H1 (cell line): ENCODE measurements around the gene NHERF2. TPM values are rescaled to one million over a fixed set of nuclear protein-coding genes. Genes with fewer than 3 reads are reported as not detected.

Source experiments
- CTCF ChIA-PET: fragments of 300-600 bp; sonication (Branson Sonifier 250); formaldehyde crosslinking; loops from one replicate; lab custom pipeline; 2021; ENCODE audit not compliant: partially characterized antibody; lab: Charles Lee
- POLR2A ChIA-PET: fragments of 300-600 bp; sonication (Branson Sonifier 250); formaldehyde crosslinking; loops from one replicate; lab custom pipeline; 2021; ENCODE audit warnings: inconsistent platforms; ENCODE audit not compliant: partially characterized antibody; lab: Charles Lee
- DNase-seq, 2 experiments: peaks; one replicate each; pipeline versions ENCODE4 v3.0.0 to v3.0.0-alpha.2; 2010 to 2022; ENCODE audit warnings: low spot score in 2 of 2, low read depth in 1 of 2, mixed read lengths in 1 of 2
- FAIRE-seq: peaks from 2 replicates; lab custom pipeline; 2011; peaks lifted over from hg19 to GRCh38; lab: Jason Lieb, UNC
- H2AFZ ChIP-seq: 2 replicates; pipeline ENCODE4 v1.8.1; 2012; ENCODE audit warnings: low read length, inconsistent platforms
- H2AK5ac ChIP-seq: 2 replicates; pipeline ENCODE4 v1.6.1; 2013; ENCODE audit warnings: low read depth, low read length
- H2BK120ac ChIP-seq: replicated peaks from 2 replicates; pipeline ENCODE3; 2013; ENCODE audit warnings: low read depth, low read length, inconsistent platforms
- H2BK12ac ChIP-seq: 2 replicates; pipeline ENCODE4 v1.6.1; 2013; ENCODE audit warnings: low read depth, low read length
- H2BK15ac ChIP-seq: 2 replicates; pipeline ENCODE4 v1.6.1; 2013; ENCODE audit warnings: low read length
- H2BK20ac ChIP-seq: 2 replicates; pipeline ENCODE4 v1.6.1; 2013; ENCODE audit warnings: low read length
- H2BK5ac ChIP-seq: 2 replicates; pipeline ENCODE4 v1.6.1; 2013; ENCODE audit warnings: low read depth, low read length
- H3K14ac ChIP-seq: 2 replicates; pipeline ENCODE4 v1.6.1; 2013; ENCODE audit warnings: inconsistent platforms; ENCODE audit not compliant: insufficient read length
- H3K18ac ChIP-seq: 2 replicates; pipeline ENCODE4 v1.6.1; 2013; ENCODE audit warnings: low read length; ENCODE audit errors: extremely low read depth
- H3K23ac ChIP-seq: 2 replicates; pipeline ENCODE4 v1.6.1; 2013; ENCODE audit warnings: inconsistent platforms; ENCODE audit not compliant: insufficient read length
- H3K23me2 ChIP-seq: 2 replicates; pipeline ENCODE4 v1.6.1; 2013; ENCODE audit warnings: low read depth, low read length
- H3K27ac ChIP-seq: 2 replicates; pipeline ENCODE4 v1.6.1; 2011; ENCODE audit warnings: low read depth, low read length, inconsistent platforms
- H3K27me3 ChIP-seq, 4 experiments: replicated peaks in 1 of 4; 1 replicate in 1 of 4; 2 replicates in 3 of 4; pipeline versions ENCODE4 v1.6.1 to v1.8.1; 2011 to 2013; ENCODE audit warnings: low read length in 3 of 4, mild to moderate bottlenecking in 3 of 4, inconsistent platforms in 2 of 4, mixed read lengths in 2 of 4, moderate library complexity in 1 of 4; ENCODE audit not compliant: control insufficient read depth in 3 of 4, insufficient read depth in 3 of 4; ENCODE audit errors: extremely low read depth in 1 of 4
- H3K36me3 ChIP-seq, 4 experiments: 2 replicates each; pipeline versions ENCODE4 v1.6.1 to v1.8.1; 2011 to 2013; ENCODE audit warnings: mild to moderate bottlenecking in 4 of 4, low read length in 3 of 4, moderate library complexity in 2 of 4, control low read depth in 1 of 4, inconsistent platforms in 1 of 4; ENCODE audit not compliant: insufficient read depth in 4 of 4, control insufficient read depth in 2 of 4
- H3K4ac ChIP-seq: replicated peaks from 2 replicates; pipeline ENCODE3; 2013; ENCODE audit warnings: low read length, low read depth, mixed read lengths, inconsistent platforms; ENCODE audit not compliant: insufficient read length
- H3K4me1 ChIP-seq, 4 experiments: replicated peaks in 1 of 4; 1 replicate in 1 of 4; 2 replicates in 3 of 4; pipeline versions ENCODE4 v1.6.1 to v1.8.1; 2011 to 2013; ENCODE audit warnings: low read length in 3 of 4, inconsistent platforms in 2 of 4, mixed read lengths in 1 of 4; ENCODE audit not compliant: insufficient read depth in 4 of 4, control insufficient read depth in 3 of 4
- H3K4me2 ChIP-seq, 2 experiments: 2 replicates each; pipeline versions ENCODE4 v1.6.1 to v1.8.1; 2011 to 2013; ENCODE audit warnings: low read depth in 2 of 2, low read length in 2 of 2, control low read depth in 1 of 2, inconsistent platforms in 1 of 2, mild to moderate bottlenecking in 1 of 2; ENCODE audit not compliant: insufficient read depth in 1 of 2
- H3K4me3 ChIP-seq, 4 experiments: fragments of 200-600, 300-600 bp in 1 of 4; sonication (generic), shearing (Covaris generic), sonication (Bioruptor Twin) in 1 of 4; 2 replicates each; pipeline versions ENCODE4 v1.5.1 to v1.8.1; 2011 to 2016; ENCODE audit warnings: low read length in 4 of 4, low read depth in 3 of 4, control low read depth in 2 of 4, inconsistent platforms in 2 of 4, mild to moderate bottlenecking in 2 of 4, mixed read lengths in 1 of 4, moderate library complexity in 1 of 4; ENCODE audit not compliant: insufficient read depth in 2 of 4; ENCODE audit errors: extremely low read depth in 1 of 4
- H3K56ac ChIP-seq: replicated peaks from 2 replicates; pipeline ENCODE3; 2013; ENCODE audit warnings: low read depth, mild to moderate bottlenecking, mixed read lengths, low read length, inconsistent platforms; ENCODE audit not compliant: insufficient read length
- H3K79me1 ChIP-seq: 2 replicates; pipeline ENCODE4 v1.6.1; 2013; ENCODE audit warnings: low read depth, low read length, control low read depth
- H3K79me2 ChIP-seq, 2 experiments: 2 replicates each; pipeline versions ENCODE4 v1.6.1 to v1.8.1; 2012 to 2013; ENCODE audit warnings: low read length in 2 of 2, mild to moderate bottlenecking in 2 of 2, inconsistent platforms in 1 of 2; ENCODE audit not compliant: insufficient read depth in 2 of 2, control insufficient read depth in 1 of 2
- H3K9ac ChIP-seq, 4 experiments: replicated peaks in 1 of 4; 1 replicate in 1 of 4; 2 replicates in 3 of 4; pipeline versions ENCODE4 v1.6.1 to v1.8.1; 2011 to 2013; ENCODE audit warnings: low read depth in 3 of 4, low read length in 3 of 4, control low read depth in 2 of 4, mild to moderate bottlenecking in 2 of 4, moderate library complexity in 2 of 4, inconsistent platforms in 1 of 4; ENCODE audit errors: extremely low read depth in 1 of 4
- H3K9me3 ChIP-seq, 2 experiments: 2 replicates each; pipeline versions ENCODE4 v1.6.1 to v1.8.1; 2012 to 2013; ENCODE audit warnings: mild to moderate bottlenecking in 2 of 2, moderate library complexity in 2 of 2, control low read depth in 1 of 2, inconsistent platforms in 1 of 2, low read depth in 1 of 2, low read length in 1 of 2, mixed read lengths in 1 of 2; ENCODE audit not compliant: insufficient read depth in 2 of 2
- H4K20me1 ChIP-seq, 2 experiments: replicated peaks in 1 of 2; 2 replicates each; pipeline versions ENCODE3 to v1.8.1; 2011 to 2013; ENCODE audit warnings: inconsistent platforms in 2 of 2, low read length in 2 of 2, mild to moderate bottlenecking in 1 of 2; ENCODE audit not compliant: insufficient read depth in 2 of 2, control insufficient read depth in 1 of 2
- H4K5ac ChIP-seq: 2 replicates; pipeline ENCODE4 v1.6.1; 2013; ENCODE audit warnings: low read length, low read depth, mixed read lengths, inconsistent platforms; ENCODE audit not compliant: insufficient read length
- H4K8ac ChIP-seq: 2 replicates; pipeline ENCODE4 v1.8.0; 2013; ENCODE audit warnings: mild to moderate bottlenecking, moderate library complexity, low read length, inconsistent platforms; ENCODE audit not compliant: insufficient read depth; ENCODE audit errors: extremely low read depth
- H4K91ac ChIP-seq: replicated peaks from 2 replicates; pipeline ENCODE3; 2013; ENCODE audit warnings: low read length, mixed read lengths, inconsistent platforms; ENCODE audit not compliant: insufficient read length
- CEBPB ChIP-seq: IDR thresholded peaks from 2 replicates; pipeline ENCODE4 v1.6.1; 2012; ENCODE audit warnings: low read depth, low read length
- CHD2 ChIP-seq: IDR thresholded peaks from 2 replicates; pipeline ENCODE4 v1.6.1; 2012; ENCODE audit warnings: low read length, improper control_type of control experiment
- JUN ChIP-seq: IDR thresholded peaks from 2 replicates; pipeline ENCODE4 v1.6.1; 2011; ENCODE audit warnings: low read depth, mild to moderate bottlenecking, improper control_type of control experiment, low read length
- KDM1A ChIP-seq: fragments of 200-600, 300-600 bp; sonication (generic); IDR thresholded peaks from 2 replicates; pipeline ENCODE4 v1.7.1; 2016; ENCODE audit warnings: mild to moderate bottlenecking, low read length, borderline replicate concordance
- NRF1 ChIP-seq: IDR thresholded peaks from 2 replicates; pipeline ENCODE4 v1.6.1; 2011; ENCODE audit warnings: mild to moderate bottlenecking, low read depth, low read length, improper control_type of control experiment
- RAD21 ChIP-seq, 2 experiments: IDR thresholded peaks in 1 of 2; conservative IDR thresholded peaks in 1 of 2; 2 replicates each; pipeline ENCODE4 v1.6.1; 2011; ENCODE audit warnings: low read depth in 2 of 2, low read length in 2 of 2, improper control_type of control experiment in 1 of 2, inconsistent platforms in 1 of 2, mild to moderate bottlenecking in 1 of 2, moderate library complexity in 1 of 2
- SIRT6 ChIP-seq: IDR thresholded peaks from one replicate; pipeline ENCODE4 v1.7.1; 2012; ENCODE audit warnings: low read length, inconsistent platforms
- SIX5 ChIP-seq: IDR thresholded peaks from 2 replicates; pipeline ENCODE4 v1.6.1; 2011; ENCODE audit warnings: mild to moderate bottlenecking, low read depth, low read length
- SP1 ChIP-seq: IDR thresholded peaks from 2 replicates; pipeline ENCODE4 v1.6.1; 2011; ENCODE audit warnings: low read depth, low read length
- TBP ChIP-seq: IDR thresholded peaks from 2 replicates; pipeline ENCODE4 v1.6.1; 2011; ENCODE audit warnings: low read depth, low read length, improper control_type of control experiment
- TEAD4 ChIP-seq: IDR thresholded peaks from 2 replicates; pipeline ENCODE4 v1.6.1; 2012; ENCODE audit warnings: low read depth, low read length, inconsistent platforms, mixed read lengths
- WGBS, 2 experiments: shearing (Covaris generic) in 1 of 2; methylation state at CpG; one replicate each; pipeline versions ENCODE4 v1.1.6 to v1.1.7; 2013 to 2015; ENCODE audit warnings: low lambda C conversion rate in 2 of 2, mixed read lengths in 2 of 2, inconsistent platforms in 1 of 2, low coverage in 1 of 2, missing lambda C conversion rate in 1 of 2; ENCODE audit not compliant: insufficient replicate concordance in 2 of 2, insufficient coverage in 1 of 2, insufficient read length in 1 of 2; ENCODE audit errors: extremely low coverage in 1 of 2, missing lambda C conversion rate in 1 of 2; 5-methylcytosine and 5-hydroxymethylcytosine counted together
- polyA plus RNA-seq, 7 experiments: library from polyadenylated mRNA; depleted of rRNA in 3 of 7; stranded (reverse) in 5 of 7; unstranded in 2 of 7; fragments of >200 nt in 5 of 7; fragments of 200-250 nt in 2 of 7; gene quantifications; 1 replicate in 5 of 7; 2 replicates in 1 of 7; 4 replicates in 1 of 7; pipeline versions ENCODE4 v1.2.1 to v1.2.3, GENCODE V29; 2011 to 2013; ENCODE audit warnings: missing spikeins in 2 of 7, mixed read lengths in 2 of 7
- total RNA-seq: library from RNA; stranded (reverse); fragmentation: NEBNext Ultra II Directional; extraction: Animal tissue kit (Norgen Biotek cat#: 25700); gene quantifications from 2 replicates; pipeline ENCODE4 v1.2.1, GENCODE V29; 2021
- TF ChIP-seq, protein P1 (sequence below), 3 experiments: IDR thresholded peaks; 1 replicate in 2 of 3; 2 replicates in 1 of 3; pipeline versions ENCODE4 v1.5.1 to v1.6.1; 2011; ENCODE audit warnings: low read length in 3 of 3, mild to moderate bottlenecking in 3 of 3, inconsistent platforms in 2 of 3, low read depth in 1 of 3, moderate library complexity in 1 of 3; ENCODE audit not compliant: insufficient read depth in 1 of 3; ENCODE audit errors: control extremely low read depth in 1 of 3

The NHERF2 gene
- total and polyA plus RNA-seq, 2 of the 8 experiments (the other 6 are each of a cell fraction or from before 2014, with no cell fraction given): 13.9 to 19.3 TPM

DNA sequence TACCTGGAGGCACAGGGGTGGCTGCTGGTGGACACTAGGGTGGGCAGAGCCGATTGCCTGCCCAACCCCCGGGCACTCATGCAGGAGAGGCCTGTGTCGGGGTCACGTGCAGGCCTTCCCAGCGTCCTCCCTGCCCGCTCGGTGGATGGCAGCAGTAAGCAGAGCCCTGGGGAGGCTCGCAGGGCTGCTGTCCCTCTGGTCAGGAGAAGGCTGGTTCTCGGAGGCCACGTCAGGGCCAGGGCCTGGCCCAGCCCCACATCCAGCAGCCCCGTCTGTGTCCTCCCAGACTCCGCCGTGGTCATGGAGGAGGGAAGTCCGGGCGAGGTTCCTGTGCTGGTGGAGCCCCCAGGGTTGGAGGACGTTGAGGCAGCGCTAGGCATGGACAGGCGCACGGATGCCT is 56.7 kb downstream of the NHERF2 start:
- Histone ChIP-seq H3K23me2 (no peaks in the 10 kb centered on the region), H4K91ac (no peak overlapping the region), H3K14ac (no peak overlapping the region), H4K5ac (no peak overlapping the region), H3K4ac (no peak overlapping the region), H3K4me2 (no peak overlapping the region), H3K36me3 (peaks cover 0 to 36% (median 2%) of the 10 kb centered on the region in 4 experiments; a peak in 5 of 8 replicates), H3K4me3 (no peak overlapping the region), H2BK120ac (no peak overlapping the region), H4K20me1 (peaks cover 4 to 8% of the 10 kb centered on the region in 2 experiments), H2AK5ac (no peak overlapping the region), H3K27ac (no peak overlapping the region), H3K79me2 (no peaks in the 10 kb centered on the region), H2BK15ac (no peak overlapping the region), H2BK5ac (no peak overlapping the region), H3K9me3 (no peaks in the 10 kb centered on the region), H3K23ac (no peak overlapping the region), H3K56ac (no peak overlapping the region), H2BK20ac (no peak overlapping the region), H2AFZ (no peak overlapping the region), H3K18ac (no peak overlapping the region), H3K4me1 (no peaks in the 10 kb centered on the region), H3K9ac (no peak overlapping the region), H4K8ac (no peak overlapping the region), H3K27me3 (no peaks in the 10 kb centered on the region), H3K79me1 (no peaks in the 10 kb centered on the region), H2BK12ac (no peak overlapping the region)
- DNase-seq (no peak), FAIRE-seq (no peak)
- 96% methylated on average over 19 of the region's 19 CpGs; no CpG with 5 or more reads in 1 of the 2 experiments for WGBS, 2 experiments
- ChIA-PET POLR2A (interaction anchor here (1.0 to 8.8 kb wide), 4 partner anchors 7 to 80 kb away, joined by 3 to 50 read pairs (median 4); no protein-coding TSS in a partner anchor), CTCF (interaction anchor here (0.8 to 3.2 kb wide), 6 partner anchors 12 to 79 kb away, joined by 3 to 15 read pairs (median 4); no protein-coding TSS in a partner anchor)
- TF ChIP-seq, protein P1, sequence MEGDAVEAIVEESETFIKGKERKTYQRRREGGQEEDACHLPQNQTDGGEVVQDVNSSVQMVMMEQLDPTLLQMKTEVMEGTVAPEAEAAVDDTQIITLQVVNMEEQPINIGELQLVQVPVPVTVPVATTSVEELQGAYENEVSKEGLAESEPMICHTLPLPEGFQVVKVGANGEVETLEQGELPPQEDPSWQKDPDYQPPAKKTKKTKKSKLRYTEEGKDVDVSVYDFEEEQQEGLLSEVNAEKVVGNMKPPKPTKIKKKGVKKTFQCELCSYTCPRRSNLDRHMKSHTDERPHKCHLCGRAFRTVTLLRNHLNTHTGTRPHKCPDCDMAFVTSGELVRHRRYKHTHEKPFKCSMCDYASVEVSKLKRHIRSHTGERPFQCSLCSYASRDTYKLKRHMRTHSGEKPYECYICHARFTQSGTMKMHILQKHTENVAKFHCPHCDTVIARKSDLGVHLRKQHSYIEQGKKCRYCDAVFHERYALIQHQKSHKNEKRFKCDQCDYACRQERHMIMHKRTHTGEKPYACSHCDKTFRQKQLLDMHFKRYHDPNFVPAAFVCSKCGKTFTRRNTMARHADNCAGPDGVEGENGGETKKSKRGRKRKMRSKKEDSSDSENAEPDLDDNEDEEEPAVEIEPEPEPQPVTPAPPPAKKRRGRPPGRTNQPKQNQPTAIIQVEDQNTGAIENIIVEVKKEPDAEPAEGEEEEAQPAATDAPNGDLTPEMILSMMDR (IDR thresholded peaks at IDR 0.05; ENCODE audit: control extremely low read depth in 1 of 3, insufficient read depth in 1 of 3, low read depth in 1 of 3, low read length in 3 of 3): no peak
- TF ChIP-seq KDM1A (no peak), TEAD4 (no peak), SP1 (no peak), CEBPB (no peak), TBP (no peak), SIX5 (no peak), SIRT6 (no peak), JUN (no peak), RAD21 (IDR thresholded peaks at IDR 0.05 in 1 of 2, conservative IDR thresholded peaks at IDR 0.05 in 1 of 2; ENCODE audit: low read depth in 2 of 2, low read length in 2 of 2) (no peak), NRF1 (no peak), CHD2 (no peak)
